SK-N-MC (cell line): ENCODE data around the gene RNF113B.

Experiments used
- EZH2 ChIP-seq: fragments of 200-600 bp; sonication (generic); IDR thresholded peaks from one replicate; pipeline ENCODE4 v1.6.1; 2017; ENCODE audit warnings: antibody characterized with exemption
- POLR2AphosphoS5 ChIP-seq: IDR thresholded peaks from 2 replicates; pipeline ENCODE4 v1.6.1; 2012; ENCODE audit warnings: mild to moderate bottlenecking, low read depth, low read length, borderline replicate concordance

DNA sequence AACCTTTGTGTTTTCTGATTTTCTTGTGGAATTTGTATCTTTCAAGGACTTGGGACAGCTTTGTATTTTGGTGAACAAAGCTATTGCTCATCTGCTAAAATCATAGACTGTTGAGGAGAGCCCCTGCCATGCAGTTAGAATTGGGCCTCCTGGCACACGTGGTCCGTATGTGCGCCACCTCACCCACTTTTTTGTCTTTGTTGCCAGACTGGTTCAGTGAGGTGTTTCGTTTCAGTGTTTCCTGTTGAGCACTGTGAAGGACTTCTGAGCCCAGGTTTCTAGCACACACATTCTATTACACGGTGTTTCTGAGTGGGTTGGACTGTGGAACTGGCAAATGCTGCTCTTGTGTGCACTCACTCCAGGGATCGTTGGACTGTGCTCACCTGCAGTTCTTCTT lies 37.6 kb upstream of the RNF113B start:
- TF ChIP-seq EZH2: no peak
- TF ChIP-seq POLR2AphosphoS5: no peak
